ENCODE results near the gene NIPAL1.

- TF ChIP-seq CTCF (IDR thresholded peaks at IDR 0.05; ENCODE audit: insufficient read depth, low read depth, low read length) (no peak), EZH2 (IDR thresholded peaks at IDR 0.05; ENCODE audit: insufficient read depth, low read length) (no peak)
Measured at GRCh38 chr4:48085821-48086589, 69.4 kb downstream of the NIPAL1 start.

Data from astrocyte (in vitro differentiated cells and primary cell).